GM12878 (cell line): Measurements from ENCODE around the gene SMC1B. TPM values are rescaled to one million over a fixed set of nuclear protein-coding genes. Genes with fewer than 3 reads are reported as not detected.

Experiments used
- ATAC-seq: fragments of 200-7000 bp; cut with Tn5 transposase; 3 replicates; pipeline ENCODE4 v1.9.1; 2020; ENCODE audit warnings: mild to moderate bottlenecking, moderate library complexity
- BruUV-seq: library from RNA; stranded (reverse); fragments of 400-500 nt; replicated peaks from 2 replicates; lab custom pipeline; 2021; lab: Mats Ljungman, UMichigan
- CTCF ChIA-PET: fragments of 300-600 bp; sonication (Branson Sonifier 250); formaldehyde crosslinking; extraction: SDS; loops from one replicate; lab custom pipeline; 2021; ENCODE audit warnings: inconsistent platforms; lab: Yijun Ruan, JAX
- POLR2A ChIA-PET: fragments of 350-600 bp; formaldehyde crosslinking; extraction: SDS; loops from one replicate; lab custom pipeline; 2021; ENCODE audit warnings: inconsistent platforms; lab: Charles Lee
- RAD21 ChIA-PET: fragments of 300-600 bp; sonication (Branson Sonifier 250); formaldehyde crosslinking; loops from one replicate; lab custom pipeline; 2023; ENCODE audit warnings: antibody characterized with exemption; ENCODE audit not compliant: unreplicated experiment; lab: Charles Lee
- SMC1A ChIA-PET: fragments of 300-600 bp; sonication (Branson Sonifier 250); formaldehyde crosslinking; loops from one replicate; lab custom pipeline; 2023; ENCODE audit not compliant: unreplicated experiment, uncharacterized antibody; lab: Charles Lee
- DNase-seq: peaks from one replicate; pipeline ENCODE4 v3.0.0-alpha.2; 2011; ENCODE audit warnings: low read depth, low spot score
- FAIRE-seq: peaks from 3 replicates; lab custom pipeline; 2011; peaks lifted over from hg19 to GRCh38; lab: Jason Lieb, UNC
- H2AFZ ChIP-seq: 2 replicates; pipeline ENCODE4 v1.6.0; 2011; ENCODE audit warnings: low read depth, low read length, control low read depth; ENCODE audit not compliant: control insufficient read depth
- H3K27ac ChIP-seq: 2 replicates; pipeline ENCODE4 v1.5.1; 2011; ENCODE audit warnings: control low read depth; ENCODE audit not compliant: control insufficient read depth, insufficient read depth
- H3K27me3 ChIP-seq, 2 experiments: replicated peaks in 1 of 2; 2 replicates each; pipeline versions ENCODE4 v1.6.0 to v1.6.1; 2011; ENCODE audit warnings: low read length in 1 of 2; ENCODE audit not compliant: control insufficient read depth in 2 of 2, insufficient read depth in 2 of 2
- H3K36me3 ChIP-seq, 2 experiments: 2 replicates each; pipeline ENCODE4 v1.5.1; 2011; ENCODE audit warnings: low read length in 1 of 2; ENCODE audit not compliant: control insufficient read depth in 2 of 2, insufficient read depth in 2 of 2
- H3K4me1 ChIP-seq: 2 replicates; pipeline ENCODE4 v1.6.1; 2011; ENCODE audit warnings: mild to moderate bottlenecking, low read length, moderate library complexity, mixed read lengths; ENCODE audit not compliant: control insufficient read depth, insufficient read depth
- H3K4me2 ChIP-seq: 2 replicates; pipeline ENCODE4 v1.6.0; 2011; ENCODE audit warnings: control low read depth; ENCODE audit not compliant: control insufficient read depth, insufficient read depth
- H3K4me3 ChIP-seq: fragments of 200-600 bp; sonication (generic); 2 replicates; pipeline ENCODE4 v1.5.1; 2016
- H3K79me2 ChIP-seq: 2 replicates; pipeline ENCODE4 v1.6.0; 2011; ENCODE audit warnings: low read length; ENCODE audit not compliant: control insufficient read depth, insufficient read depth
- H3K9ac ChIP-seq: 2 replicates; pipeline ENCODE4 v1.8.0; 2011; ENCODE audit warnings: low read length, control low read depth, mixed read lengths; ENCODE audit not compliant: control insufficient read depth, insufficient read depth
- H3K9me3 ChIP-seq: replicated peaks from 3 replicates; pipeline ENCODE4 v1.5.1; 2011; ENCODE audit warnings: mild to moderate bottlenecking, low read length; ENCODE audit not compliant: control insufficient read depth, insufficient read depth
- H4K20me1 ChIP-seq: 2 replicates; pipeline ENCODE4 v1.6.0; 2011; ENCODE audit not compliant: control insufficient read depth, insufficient read depth
- BCL11A ChIP-seq: IDR thresholded peaks from 2 replicates; pipeline ENCODE4 v1.6.1; 2011; ENCODE audit warnings: low read depth, low read length
- BCL3 ChIP-seq: IDR thresholded peaks from 2 replicates; pipeline ENCODE4 v1.6.1; 2011; ENCODE audit warnings: borderline replicate concordance, low read depth, mild to moderate bottlenecking, moderate library complexity, low read length; ENCODE audit not compliant: insufficient read depth, poor library complexity, severe bottlenecking
- CBX3 ChIP-seq: fragments of 200-600 bp; sonication (generic); IDR thresholded peaks from 2 replicates; pipeline ENCODE4 v1.6.1; 2016; ENCODE audit warnings: low read depth, borderline replicate concordance
- CEBPZ ChIP-seq: fragments of 150-350 bp; IDR thresholded peaks from 2 replicates; pipeline ENCODE4 v1.6.1; 2016; ENCODE audit warnings: low read depth, low read length
- CHD2 ChIP-seq: IDR thresholded peaks from 2 replicates; pipeline ENCODE4 v1.6.1; 2011; ENCODE audit warnings: low read depth, low read length, improper control_type of control experiment, borderline replicate concordance
- CREM ChIP-seq: IDR thresholded peaks from 2 replicates; pipeline ENCODE4 v1.6.1; 2014; ENCODE audit warnings: antibody characterized with exemption, low read depth
- EZH2 ChIP-seq: IDR thresholded peaks from 2 replicates; pipeline ENCODE4 v1.6.1; 2012; ENCODE audit warnings: low read depth, mild to moderate bottlenecking, control low read depth, inconsistent platforms, low read length, borderline replicate concordance; ENCODE audit not compliant: control insufficient read depth
- HDAC6 ChIP-seq: fragments of 200-600 bp; sonication (generic); IDR thresholded peaks from one replicate; pipeline ENCODE4 v1.8.0; 2017; ENCODE audit warnings: antibody characterized with exemption; ENCODE audit not compliant: unreplicated experiment
- NR2F1 ChIP-seq: fragments of 450-650 bp; conservative IDR thresholded peaks from 2 replicates; pipeline ENCODE4 v1.6.1; 2017; ENCODE audit warnings: mild to moderate bottlenecking
- POLR2AphosphoS5 ChIP-seq: IDR thresholded peaks from 2 replicates; pipeline ENCODE4 v1.6.1; 2011; ENCODE audit warnings: mild to moderate bottlenecking, low read length, inconsistent platforms
- RBBP5 ChIP-seq: fragments of 200-600 bp; sonication (generic); conservative IDR thresholded peaks from 2 replicates; pipeline ENCODE4 v1.6.1; 2016
- RFX5 ChIP-seq: IDR thresholded peaks from 2 replicates; pipeline ENCODE4 v1.6.1; 2011; ENCODE audit warnings: low read depth, low read length, improper control_type of control experiment
- SMAD5 ChIP-seq: IDR thresholded peaks from 2 replicates; pipeline ENCODE4 v1.6.1; 2016; ENCODE audit warnings: antibody characterized with exemption, low read depth
- YY1 ChIP-seq: IDR thresholded peaks from 2 replicates; pipeline ENCODE4 v1.6.1; 2011; ENCODE audit warnings: low read depth, mild to moderate bottlenecking, low read length
- WGBS: methylation state at CpG from one replicate; pipeline ENCODE4 v1.1.6; 2016; ENCODE audit warnings: low lambda C conversion rate; ENCODE audit not compliant: insufficient replicate concordance, insufficient coverage; ENCODE audit errors: missing lambda C conversion rate; 5-methylcytosine and 5-hydroxymethylcytosine counted together
- in situ Hi-C: fragments of 300-500 bp; cut with MboI; formaldehyde crosslinking; loops from 9 replicates; pipeline ENCODE4 v1.14.3; 2018; ENCODE audit warnings: mixed read lengths
- intact Hi-C: fragments of 100-400 bp; cut with micrococcal nuclease; formaldehyde crosslinking; loops from one replicate; pipeline ENCODE4 v1.14.2; 2022; ENCODE audit not compliant: unreplicated experiment
- polyA plus RNA-seq, 11 experiments: library from polyadenylated mRNA; depleted of rRNA in 4 of 11; unstranded in 6 of 11; stranded (reverse) in 5 of 11; fragments of >200 nt; fragmentation: Nextera tagmentation in 4 of 11; fragmentation: Illumina TruSeq in 1 of 11; extraction: Ambion mirVana in 4 of 11; extraction: Trizol in 1 of 11; gene quantifications; 1 replicate in 1 of 11; 2 replicates in 10 of 11; pipeline versions ENCODE4 v1.2.1 to v1.2.3, GENCODE V29; 2011 to 2016; ENCODE audit warnings: inconsistent platforms in 2 of 11, missing spikeins in 2 of 11, low read depth in 1 of 11
- total RNA-seq, 4 experiments: library from RNA; depleted of rRNA in 3 of 4; stranded (reverse); fragments of >200 nt in 3 of 4; fragmentation: Illumina TruSeq in 1 of 4; extraction: Trizol in 1 of 4; gene quantifications; 2 replicates each; pipeline versions ENCODE4 v1.2.1 to v1.2.3, GENCODE V29; 2013 to 2021

Gene SMC1B
- total and polyA plus RNA-seq, 10 of the 15 experiments (the other 5 are each of a cell fraction or from before 2014, with no cell fraction given), result not detected

GRCh38 chr22:45445031-45445710 lies 31.8 kb upstream of the SMC1B start:
- FAIRE-seq, result no peak
- BruUV-seq, result no TSS peak
- ChIA-PET RAD21 (no interaction called here), CTCF (no interaction called here), SMC1A (no interaction called here), POLR2A (no interaction called here)
- Histone ChIP-seq H3K4me3 (no peak overlapping the region), H3K4me2 (no peak overlapping the region), H4K20me1 (no peaks in the 10 kb centered on the region), H2AFZ (no peak overlapping the region), H3K27ac (no peak overlapping the region), H3K4me1 (no peaks in the 10 kb centered on the region; the same call in 1 of the 2 replicates), H3K9ac (no peak overlapping the region), H3K36me3 (no peaks in the 10 kb centered on the region), H3K79me2 (no peaks in the 10 kb centered on the region), H3K27me3 (no peaks in the 10 kb centered on the region; a peak in 1 of 4 replicates), H3K9me3 (no peaks in the 10 kb centered on the region)
- DNase-seq, result no peak
- no peak for TF ChIP-seq RBBP5
- no peak for TF ChIP-seq BCL11A
- no peak for TF ChIP-seq POLR2AphosphoS5
- no peak for TF ChIP-seq CREM
- no peak for ATAC-seq
- intact Hi-C loops (no loop called here), in situ Hi-C loops (no loop called here)
- WGBS, result 23% methylated on average over 14 of the region's 14 CpGs

- ChIA-PET POLR2A (no interaction called here), CTCF (no interaction called here), SMC1A (interaction anchor here (0.6 to 1.0 kb wide), 2 partner anchors 173 to 178 kb away, joined by 3 to 4 read pairs; no protein-coding TSS in a partner anchor), RAD21 (no interaction called here)
- H3K27me3 ChIP-seq, result no peaks in the 10 kb centered on the region; a peak in 1 of 4 replicates
- no TSS peak for BruUV-seq
- no peak overlapping the region for H3K9ac ChIP-seq
- DNase-seq (no peak), FAIRE-seq (no peak), ATAC-seq (no peak)
- H3K79me2 ChIP-seq, result no peaks in the 10 kb centered on the region
- H3K36me3 ChIP-seq, result no peaks in the 10 kb centered on the region
- H3K27ac ChIP-seq, result no peak overlapping the region
- no peaks in the 10 kb centered on the region; the same call in 1 of the 2 replicates for H3K4me1 ChIP-seq
- in situ Hi-C loops, result no loop called here
- H3K4me3 ChIP-seq, result no peak overlapping the region
- intact Hi-C loops, result no loop called here
- no peaks in the 10 kb centered on the region for H4K20me1 ChIP-seq
- WGBS, result 57% methylated on average over 3 of the region's 3 CpGs
- no peaks in the 10 kb centered on the region for H3K9me3 ChIP-seq
- H3K4me2 ChIP-seq, result no peak overlapping the region
- H2AFZ ChIP-seq, result no peak overlapping the region
- TF ChIP-seq YY1 (no peak), SMAD5 (no peak), CBX3 (no peak), CEBPZ (no peak), HDAC6 (no peak), CHD2 (no peak), BCL3 (no peak), EZH2 (no peak), RFX5 (no peak), NR2F1 (no peak)
These were observed 30.8 kb upstream of the SMC1B start for GRCh38 chr22:45444168-45444567.
